Ovary (tissue), 3 donors: ENCODE measurements around the gene SNAP23.

ENCODE experiments used
- CTCF ChIP-seq, 3 donors: fragments of 450-650 bp in 2 of 3; fragments of 200-600 bp in 1 of 3; IDR thresholded peaks; one replicate each; pipeline versions ENCODE4 v1.5.1 to v1.8.0; 2016 to 2022; ENCODE audit warnings: antibody characterized with exemption in 3 of 3, mild to moderate bottlenecking in 1 of 3
- EP300 ChIP-seq: sonication (generic); formaldehyde crosslinking; IDR thresholded peaks from one replicate; pipeline ENCODE4 v1.6.1; 2017; ENCODE audit warnings: antibody characterized with exemption
- POLR2A ChIP-seq: fragments of 450-650 bp; IDR thresholded peaks from one replicate; pipeline ENCODE4 v1.6.1; 2017; ENCODE audit warnings: antibody characterized with exemption, mild to moderate bottlenecking, moderate library complexity
- donor health status: DM: no; HTN: no; CAD: no.

GRCh38 chr15:42494998-42495360 is 455 bp upstream of the SNAP23 start:
- TF ChIP-seq CTCF (IDR thresholded peaks at IDR 0.05) (no peak), EP300 (no peak), POLR2A (no peak)
